Astrocyte (in vitro differentiated cells and primary cell): ENCODE data around the gene PLEKHH3.

ENCODE experiments used
- CTCF ChIP-seq: IDR thresholded peaks from 2 replicates; pipeline ENCODE4 v1.5.1; 2011; ENCODE audit warnings: low read depth, mild to moderate bottlenecking, inconsistent platforms, low read length, moderate library complexity; ENCODE audit not compliant: insufficient read depth
- EZH2 ChIP-seq: IDR thresholded peaks from 2 replicates; pipeline ENCODE4 v1.6.1; 2012; ENCODE audit warnings: mild to moderate bottlenecking, low read length, inconsistent platforms; ENCODE audit not compliant: insufficient read depth

GRCh38 chr17:42686520-42687128 lies 9.8 kb upstream of the PLEKHH3 start:
- TF ChIP-seq CTCF (no peak), EZH2 (peak; percentile 13)
